ENCODE measurements around the gene SEC11C. TPM values are rescaled to one million over a fixed set of nuclear protein-coding genes. Genes with fewer than 3 reads are reported as not detected.

SEC11C gene
- total RNA-seq, 2 experiments from 2014 or later, result 45.7 to 48.8 TPM

- Mint-ChIP-seq H3K36me3 (ENCODE audit: low read depth) (no peaks in the 10 kb centered on the region), H3K4me3 (no peak overlapping the region), H3K27me3 (peaks cover 25% of the 10 kb centered on the region), H3K27ac (no peak overlapping the region), H3K4me1 (ENCODE audit: low read depth) (no peaks in the 10 kb centered on the region), H3K9me3 (no peaks in the 10 kb centered on the region)
- intact Hi-C loops (cut with micrococcal nuclease), result no loop called here
- no peak for ATAC-seq
- POLR2A ChIA-PET, result no interaction called here
- CTCF ChIA-PET, result no interaction called here
- DNase-seq, result no peak
- no peak for TF ChIP-seq CTCF (IDR thresholded peaks at IDR 0.05)
Observed at GRCh38 chr18:59202258-59202820, 62.7 kb downstream of the SEC11C start.

GRCh38 chr18:59207506-59207905 is 67.8 kb downstream of the SEC11C start:
- intact Hi-C loops (cut with micrococcal nuclease), result no loop called here
- H3K27ac Mint-ChIP-seq, result no peak overlapping the region
- no peak for DNase-seq
- no peak for TF ChIP-seq CTCF (IDR thresholded peaks at IDR 0.05)
- H3K4me1 Mint-ChIP-seq (ENCODE audit: low read depth), result no peaks in the 10 kb centered on the region
- peaks cover 9% of the 10 kb centered on the region for H3K27me3 Mint-ChIP-seq
- CTCF ChIA-PET, result no interaction called here
- ATAC-seq, result no peak
- no peaks in the 10 kb centered on the region for H3K9me3 Mint-ChIP-seq
- no peaks in the 10 kb centered on the region for H3K36me3 Mint-ChIP-seq (ENCODE audit: low read depth)
- POLR2A ChIA-PET, result no interaction called here
- H3K4me3 Mint-ChIP-seq, result no peak overlapping the region

Other genes with a start within 250 kb of the SEC11C start
- not detected for gene GRP, start 80.3 kb downstream of the SEC11C start, total RNA-seq
- not detected for gene RAX, start 133.6 kb downstream of the SEC11C start, total RNA-seq
- not detected for gene CPLX4, start 178.8 kb downstream of the SEC11C start, total RNA-seq
- gene LMAN1, start 219.4 kb downstream of the SEC11C start, total RNA-seq, result 100 to 1,000 TPM; 126 to 140 TPM